T-cell (primary cell): ENCODE measurements around the gene ATP6V1B1. TPM values are rescaled to one million over a fixed set of nuclear protein-coding genes. Genes with fewer than 3 reads are reported as not detected.

ENCODE experiments used
- ATAC-seq, 4 experiments: fragments of 200-7000 bp in 3 of 4; fragments of 150-1000 bp in 1 of 4; cut with Tn5 transposase; replicated peaks in 1 of 4; 1 replicate in 3 of 4; 2 replicates in 1 of 4; pipeline ENCODE4 v1.10.0; 2021; ENCODE audit warnings: moderate library complexity in 3 of 4, mild to moderate bottlenecking in 2 of 4, moderate number of reproducible peaks in 1 of 4
- CTCF ChIA-PET, 2 donors: fragments of 300-600 bp; sonication (Branson Sonifier 250); formaldehyde crosslinking; loops; one replicate each; lab custom pipeline; 2022; ENCODE audit warnings: antibody characterized with exemption in 2 of 2; lab: Charles Lee
- POLR2A ChIA-PET, 2 donors: fragments of 300-600 bp; sonication (Branson Sonifier 250); formaldehyde crosslinking; loops; one replicate each; lab custom pipeline; 2022; ENCODE audit warnings: antibody characterized with exemption in 2 of 2; lab: Charles Lee
- DNase-seq, 35 experiments: peaks; one replicate each; pipeline versions ENCODE4 v3.0.0 to v3.0.0-alpha.2; 2013 to 2023
- H3K27ac ChIP-seq: one replicate; pipeline ENCODE4 v1.5.1; 2013; ENCODE audit warnings: low read length
- H3K27me3 ChIP-seq, 2 experiments: replicated peaks in 1 of 2; 1 replicate in 1 of 2; 2 replicates in 1 of 2; pipeline versions ENCODE4 v1.6.1 to v1.7.0; 2013; ENCODE audit warnings: low read length in 1 of 2, mixed read lengths in 1 of 2; ENCODE audit not compliant: control insufficient read depth in 2 of 2, insufficient read depth in 2 of 2; ENCODE audit errors: extremely low read depth in 1 of 2
- H3K36me3 ChIP-seq, 2 donors: 1 replicate in 1 of 2; 2 replicates in 1 of 2; pipeline versions ENCODE4 v1.6.1 to v1.7.0; 2013; ENCODE audit warnings: low read length in 1 of 2; ENCODE audit not compliant: control insufficient read depth in 2 of 2, insufficient read depth in 1 of 2; ENCODE audit errors: extremely low read depth in 1 of 2
- H3K4me1 ChIP-seq, 2 experiments: 1 replicate in 1 of 2; 2 replicates in 1 of 2; pipeline versions ENCODE4 v1.6.1 to v1.7.0; 2013; ENCODE audit warnings: low read length in 2 of 2, mixed read lengths in 1 of 2; ENCODE audit not compliant: insufficient read depth in 2 of 2, control insufficient read depth in 1 of 2; ENCODE audit errors: extremely low read depth in 1 of 2
- H3K4me3 ChIP-seq, 2 donors: 1 replicate in 1 of 2; 2 replicates in 1 of 2; pipeline versions ENCODE4 v1.5.1 to v1.7.0; 2013; ENCODE audit warnings: mild to moderate bottlenecking in 2 of 2, low read length in 1 of 2, moderate library complexity in 1 of 2; ENCODE audit not compliant: control insufficient read depth in 1 of 2; ENCODE audit errors: extremely low read depth in 1 of 2
- H3K9me3 ChIP-seq: 2 replicates; pipeline ENCODE4 v1.7.0; 2013
- H3K27ac Mint-ChIP-seq, 2 donors: one replicate each; pipeline ENCODE4 v1.8.0; 2020 to 2021; ENCODE audit warnings: mild to moderate bottlenecking in 2 of 2, mixed read lengths in 2 of 2
- H3K27me3 Mint-ChIP-seq, 2 donors: one replicate each; pipeline ENCODE4 v1.8.0; 2021 to 2022; ENCODE audit warnings: mixed read lengths in 2 of 2
- H3K36me3 Mint-ChIP-seq: one replicate; pipeline ENCODE4 v1.8.0; 2021; ENCODE audit warnings: mixed read lengths
- H3K4me1 Mint-ChIP-seq, 3 donors: one replicate each; pipeline ENCODE4 v1.8.0; 2020 to 2022; ENCODE audit warnings: mixed read lengths in 3 of 3, mild to moderate bottlenecking in 1 of 3
- H3K4me3 Mint-ChIP-seq, 3 donors: one replicate each; pipeline ENCODE4 v1.8.0; 2020 to 2022; ENCODE audit warnings: mild to moderate bottlenecking in 3 of 3, mixed read lengths in 3 of 3, moderate library complexity in 3 of 3
- H3K9me3 Mint-ChIP-seq, 3 donors: one replicate each; pipeline ENCODE4 v1.8.0; 2020 to 2022; ENCODE audit warnings: mixed read lengths in 3 of 3
- WGBS: methylation state at CpG from one replicate; pipeline ENCODE4 v1.1.5; 2013; ENCODE audit warnings: missing lambda C conversion rate; ENCODE audit not compliant: insufficient coverage; 5-methylcytosine and 5-hydroxymethylcytosine counted together
- total RNA-seq, 35 experiments: library from RNA in 6 of 35; stranded (reverse) in 6 of 35; fragments of 120-200 nt in 1 of 35; gene quantifications; one replicate each; pipeline versions ENCODE4 v1.2.1 to v1.2.4 and lab custom pipeline; 2013 to 2026

Gene ATP6V1B1
- total RNA-seq, 5 donors from 2014 or later (not counting 1 experiment from before 2014, with no cell fraction given): not detected

DNA sequence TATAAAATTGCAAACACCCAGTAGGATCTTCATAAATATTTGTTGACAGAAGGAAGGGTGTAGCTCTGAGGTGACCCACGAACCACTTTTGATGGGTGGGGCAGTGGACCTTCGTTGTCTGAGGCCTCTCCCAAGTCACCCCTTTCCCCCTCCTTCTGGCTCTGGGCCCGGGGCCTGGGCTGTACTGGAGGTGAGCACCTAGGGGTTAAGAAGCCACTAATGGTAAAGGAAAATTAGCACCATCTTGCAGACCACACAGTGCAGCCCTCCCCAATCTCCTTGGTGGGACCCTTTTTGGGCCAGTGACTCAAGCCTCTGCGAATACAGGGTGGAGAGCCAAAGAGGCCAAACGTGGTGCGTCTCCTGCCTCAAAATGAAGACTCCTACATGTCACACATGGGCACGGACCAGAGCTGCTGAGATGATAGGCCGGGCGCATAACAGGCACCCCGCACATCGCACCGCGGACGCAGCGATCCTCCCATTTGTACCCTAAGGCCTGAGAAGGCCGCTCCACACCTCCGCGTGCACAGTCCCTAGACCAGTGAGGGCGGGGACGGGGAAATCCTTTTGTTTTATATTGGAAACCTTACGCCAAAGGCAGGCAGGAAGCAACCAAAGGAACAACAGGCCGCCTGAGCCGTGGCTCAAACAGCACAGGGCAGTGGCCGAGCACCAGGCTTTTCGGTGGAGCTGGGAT is 31.9 kb upstream of the ATP6V1B1 start:
- Mint-ChIP-seq H3K9me3 (no peaks in the 10 kb centered on the region), H3K4me1 (peaks cover 39 to 49% (median 40%) of the 10 kb centered on the region in 3 donors), H3K4me3 (no peak overlapping the region), H3K27me3 (peaks cover 79 to 91% of the 10 kb centered on the region in 2 donors), H3K27ac (no peak overlapping the region), H3K36me3 (no peaks in the 10 kb centered on the region)
- Histone ChIP-seq H3K9me3 (no peaks in the 10 kb centered on the region), H3K27me3 (peaks cover 24 to 84% of the 10 kb centered on the region in 2 experiments), H3K27ac (no peak overlapping the region), H3K36me3 (no peaks in the 10 kb centered on the region), H3K4me1 (peaks cover 0 to 39% of the 10 kb centered on the region in 2 experiments), H3K4me3 (no peak overlapping the region)
- ATAC-seq (no peak), DNase-seq (no peak)
- ChIA-PET CTCF (no interaction called here), POLR2A (interaction anchor here in 1 of 2 donors (0.6 kb wide), 1 partner anchor 578 kb away, joined by 3 read pairs; no protein-coding TSS in a partner anchor)
- WGBS: 41% methylated on average over 22 of the region's 25 CpGs

DNA sequence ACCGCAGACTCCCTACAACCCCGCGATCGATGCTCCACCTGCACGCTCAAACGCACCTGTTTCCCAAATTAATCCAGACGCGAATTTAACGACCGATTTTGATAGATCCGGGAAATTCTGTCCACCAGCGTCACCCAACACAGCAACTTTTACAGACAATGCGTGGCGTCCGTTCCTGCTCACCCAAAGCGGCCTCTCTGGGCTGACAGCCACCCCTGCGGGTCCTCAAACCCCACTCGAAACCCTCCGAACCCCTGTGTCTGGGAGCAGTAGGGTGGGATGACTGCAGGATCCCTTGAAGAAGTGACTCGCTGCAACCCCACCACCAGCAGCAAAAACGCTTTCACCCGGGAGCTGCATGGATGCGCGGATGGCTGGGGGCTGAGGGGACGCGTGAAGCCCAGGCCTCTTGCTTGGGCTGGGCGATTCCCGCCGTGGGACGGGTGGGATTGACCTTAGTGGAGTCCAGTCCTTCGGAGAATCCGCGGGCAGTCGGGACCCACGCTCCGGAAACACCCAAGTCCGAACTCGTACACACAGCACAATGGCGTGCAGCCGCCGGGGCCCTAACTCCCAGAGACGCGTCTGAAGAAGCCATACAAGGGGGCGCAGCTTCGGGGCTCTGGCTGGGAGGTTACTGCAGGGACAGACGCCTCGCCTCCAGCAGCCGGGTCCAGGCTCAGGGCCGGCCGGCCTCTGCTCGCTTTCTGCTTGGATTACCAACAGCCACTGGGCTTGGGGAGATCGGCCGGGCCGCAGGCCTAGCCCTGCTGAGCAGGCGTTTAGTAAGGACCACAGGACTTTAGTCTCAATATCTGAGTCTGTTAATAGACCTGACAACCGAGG is 31.1 kb upstream of the ATP6V1B1 start:
- WGBS: 30% methylated on average over 38 of the region's 56 CpGs
- CTCF ChIA-PET: no interaction called here

DNA sequence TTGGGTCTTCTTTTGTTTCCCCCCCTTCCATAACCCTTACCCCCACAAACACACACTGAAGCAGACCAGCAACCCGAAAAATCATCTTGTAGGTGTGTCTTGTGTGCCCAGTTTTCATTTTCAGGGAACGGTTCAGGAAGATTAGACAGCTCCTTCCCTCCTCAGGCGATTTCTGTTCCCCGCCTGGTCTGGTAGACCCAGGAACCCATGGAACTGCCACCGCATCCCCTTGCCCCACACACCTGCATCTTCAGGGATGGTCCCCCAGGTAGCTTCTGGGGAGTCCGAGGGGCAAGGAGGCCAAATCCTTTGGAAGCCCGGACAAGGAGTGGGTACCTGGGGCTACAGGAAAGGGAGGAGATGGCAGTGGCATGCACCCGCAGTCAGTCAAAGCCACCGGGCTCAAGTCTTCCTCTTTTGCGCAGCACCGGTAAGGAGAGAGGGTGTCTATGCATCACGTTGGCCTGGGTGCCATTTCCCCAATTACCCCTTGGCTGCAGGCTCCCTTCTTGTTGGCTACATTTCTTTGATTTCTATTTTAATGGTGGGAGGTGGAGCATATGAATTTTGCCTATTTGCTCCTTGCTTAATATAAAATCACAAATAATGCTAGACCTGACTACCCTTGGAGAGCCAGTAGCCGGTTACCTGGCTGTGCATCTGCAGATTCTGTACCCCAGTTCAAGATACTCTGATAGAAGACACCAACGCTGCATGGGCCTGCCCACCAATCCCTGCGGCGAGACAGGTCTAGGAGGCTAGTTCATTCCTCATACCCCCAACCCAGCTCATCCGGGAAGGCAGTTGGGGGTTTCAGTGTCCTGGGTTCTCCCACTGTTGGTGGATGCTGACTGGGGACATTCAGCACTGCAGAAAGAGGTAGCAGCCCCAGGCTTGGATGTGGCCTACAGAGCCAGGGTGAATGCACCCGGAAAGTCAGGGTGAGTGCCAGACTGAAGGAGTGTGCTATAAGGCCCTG is 30.0 kb upstream of the ATP6V1B1 start:
- no peak for ATAC-seq
- POLR2A ChIA-PET: interaction anchor here in 1 of 2 donors (0.6 kb wide), 1 partner anchor 736 kb away, joined by 3 read pairs; no protein-coding TSS in a partner anchor
- H3K27ac ChIP-seq: no peak overlapping the region
- H3K4me3 Mint-ChIP-seq: no peak overlapping the region
- DNase-seq: no peak
- H3K9me3 Mint-ChIP-seq: no peaks in the 10 kb centered on the region
- H3K4me1 Mint-ChIP-seq: peaks cover 26 to 33% (median 27%) of the 10 kb centered on the region in 3 donors
- CTCF ChIA-PET: no interaction called here
- H3K36me3 Mint-ChIP-seq: no peaks in the 10 kb centered on the region
- no peaks in the 10 kb centered on the region for H3K9me3 ChIP-seq
- H3K27me3 ChIP-seq: peaks cover 24 to 67% of the 10 kb centered on the region in 2 experiments
- H3K36me3 ChIP-seq: no peaks in the 10 kb centered on the region
- WGBS: 62% methylated on average over 6 of the region's 18 CpGs
- H3K4me3 ChIP-seq: no peak overlapping the region
- peaks cover 0 to 25% of the 10 kb centered on the region in 2 experiments for H3K4me1 ChIP-seq
- no peak overlapping the region for H3K27ac Mint-ChIP-seq
- H3K27me3 Mint-ChIP-seq: peaks cover 67 to 82% of the 10 kb centered on the region in 2 donors

More for the DNA sequence above, 31.1 kb upstream of the ATP6V1B1 start:
- ATAC-seq (no peak), DNase-seq (no peak)
- no peak overlapping the region for H3K27ac Mint-ChIP-seq
- no peaks in the 10 kb centered on the region for H3K36me3 Mint-ChIP-seq
- Histone ChIP-seq H3K27me3 (peaks cover 24 to 78% of the 10 kb centered on the region in 2 experiments), H3K27ac (no peak overlapping the region), H3K9me3 (no peaks in the 10 kb centered on the region), H3K4me1 (peaks cover 0 to 35% of the 10 kb centered on the region in 2 experiments), H3K4me3 (no peak overlapping the region), H3K36me3 (no peaks in the 10 kb centered on the region)
- no peak overlapping the region for H3K4me3 Mint-ChIP-seq
- H3K9me3 Mint-ChIP-seq: no peaks in the 10 kb centered on the region
- POLR2A ChIA-PET: interaction anchor here in 1 of 2 donors (0.6 kb wide), 1 partner anchor 734 kb away, joined by 3 read pairs; no protein-coding TSS in a partner anchor
- H3K27me3 Mint-ChIP-seq: peaks cover 73 to 85% of the 10 kb centered on the region in 2 donors
- peaks cover 31 to 41% (median 33%) of the 10 kb centered on the region in 3 donors for H3K4me1 Mint-ChIP-seq

DNA sequence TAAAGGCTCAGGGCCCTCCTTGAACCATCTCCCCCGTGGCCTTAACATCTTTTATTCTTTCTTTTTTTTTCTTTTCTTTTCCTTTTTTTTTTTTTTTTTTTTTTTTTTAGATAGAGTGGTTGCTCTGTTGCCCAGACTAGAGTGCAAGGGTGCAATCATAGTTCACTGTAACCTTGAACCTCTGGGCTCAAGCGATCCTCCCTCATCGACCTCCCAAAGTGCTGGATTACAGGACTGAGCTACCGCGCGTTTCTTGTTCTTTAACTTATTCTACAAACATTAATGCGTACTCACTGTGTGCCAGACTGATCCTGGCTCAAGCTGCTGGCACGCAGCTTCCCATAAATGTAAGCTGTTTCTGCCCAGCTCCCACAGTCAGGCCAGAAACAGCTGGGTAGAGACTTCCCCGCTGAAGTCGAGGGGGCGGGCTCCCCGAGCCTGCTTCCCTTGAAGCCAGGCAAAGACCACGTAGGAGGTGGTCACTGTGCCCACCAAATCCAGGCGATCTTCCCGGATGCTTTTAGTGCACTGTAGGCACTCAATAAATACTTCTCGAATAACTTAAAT is 29.2 kb upstream of the ATP6V1B1 start:
- peak overlapping the region in 1 of 3 donors; percentile 56 for H3K4me3 Mint-ChIP-seq
- H3K27me3 ChIP-seq: peaks cover 24 to 59% of the 10 kb centered on the region in 2 experiments
- H3K4me1 Mint-ChIP-seq: peaks cover 20 to 26% (median 21%) of the 10 kb centered on the region in 3 donors

DNA sequence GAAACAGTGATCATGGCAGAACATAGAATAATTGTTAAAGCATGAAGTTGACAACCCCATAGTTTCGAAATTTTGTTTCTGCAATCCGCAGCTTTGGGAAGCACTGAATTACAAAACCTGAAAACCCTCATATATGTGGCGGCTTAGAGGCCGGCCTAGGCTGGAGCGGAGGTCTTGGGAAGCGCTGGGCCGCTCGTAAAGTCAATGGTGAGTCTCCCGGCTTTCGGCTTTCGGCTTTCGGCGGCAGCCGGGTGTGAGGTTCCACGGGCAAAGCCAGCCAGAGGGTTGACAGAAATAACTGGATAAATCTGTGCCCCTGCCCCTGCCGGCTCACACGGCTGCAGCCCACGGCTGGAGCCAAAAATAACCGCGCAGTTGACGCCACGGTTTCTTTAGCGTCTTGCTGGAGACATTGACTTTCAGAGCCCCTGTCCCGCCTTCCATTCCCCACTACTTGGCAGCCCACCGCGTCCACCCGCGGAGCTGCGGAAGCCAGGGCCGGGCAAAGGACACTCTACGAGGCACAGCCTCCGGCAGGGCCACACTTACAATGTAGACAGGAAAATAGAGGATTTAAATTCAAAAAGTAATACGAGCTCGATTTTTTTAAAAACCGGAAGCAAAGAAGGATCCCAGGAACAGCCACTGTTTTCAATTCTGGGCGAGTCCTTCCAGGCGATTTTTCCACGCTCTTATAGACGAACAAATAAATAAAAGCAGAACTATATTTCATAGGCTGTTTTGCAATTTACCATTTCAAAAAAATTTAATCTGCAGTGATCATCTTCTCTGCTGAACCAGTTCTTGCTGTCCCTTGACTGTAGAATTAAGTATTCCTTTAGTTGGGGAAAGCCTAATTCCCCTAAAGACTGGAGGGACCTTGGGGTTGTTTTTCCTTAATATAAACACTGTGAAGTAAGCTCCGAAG is 28.3 kb upstream of the ATP6V1B1 start:
- H3K27ac ChIP-seq: no peak overlapping the region
- H3K27me3 Mint-ChIP-seq: peaks cover 67 to 80% of the 10 kb centered on the region in 2 donors
- 11% methylated on average over 24 of the region's 40 CpGs for WGBS
- DNase-seq (no peak), ATAC-seq (no peak)
- no peaks in the 10 kb centered on the region for H3K9me3 ChIP-seq
- H3K36me3 Mint-ChIP-seq: no peaks in the 10 kb centered on the region
- peak overlapping the region in 2 of 3 donors; percentile 39 to 56 for H3K4me3 Mint-ChIP-seq
- no peaks in the 10 kb centered on the region for H3K36me3 ChIP-seq
- ChIA-PET POLR2A (no interaction called here), CTCF (no interaction called here)
- peak overlapping the region in 1 of 2 donors; percentile 54 for H3K4me3 ChIP-seq
- peaks cover 20 to 52% of the 10 kb centered on the region in 2 experiments for H3K27me3 ChIP-seq
- peaks cover 15 to 18% (median 16%) of the 10 kb centered on the region in 3 donors for H3K4me1 Mint-ChIP-seq
- H3K9me3 Mint-ChIP-seq: no peaks in the 10 kb centered on the region
- peaks cover 0 to 13% of the 10 kb centered on the region in 2 experiments for H3K4me1 ChIP-seq
- H3K27ac Mint-ChIP-seq: peak overlapping the region in 1 of 2 donors; percentile 74

More for the DNA sequence above, 29.2 kb upstream of the ATP6V1B1 start:
- H3K4me1 ChIP-seq: peaks cover 0 to 17% of the 10 kb centered on the region in 2 experiments
- DNase-seq (no peak), ATAC-seq (no peak)
- Mint-ChIP-seq H3K27me3 (peaks cover 67 to 82% of the 10 kb centered on the region in 2 donors), H3K36me3 (no peaks in the 10 kb centered on the region), H3K9me3 (no peaks in the 10 kb centered on the region), H3K27ac (no peak overlapping the region)
- CTCF ChIA-PET: no interaction called here
- no peaks in the 10 kb centered on the region for H3K9me3 ChIP-seq
- POLR2A ChIA-PET: no interaction called here
- no peak overlapping the region for H3K27ac ChIP-seq
- H3K36me3 ChIP-seq: no peaks in the 10 kb centered on the region
- H3K4me3 ChIP-seq: no peak overlapping the region
- WGBS: 27% methylated on average over 4 of the region's 16 CpGs
